Measurements from ENCODE around the gene SYNRG.

SYNRG gene

GRCh38 chr17:37592291-37592690, 16.9 kb downstream of the SYNRG start:
- CTCF ChIA-PET: interaction anchor here (0.9 to 3.2 kb wide), 3 partner anchors 10 to 218 kb away, joined by 3 to 12 read pairs (median 3); no protein-coding TSS in a partner anchor

GRCh38 chr17:37585066-37585465, 24.2 kb downstream of the SYNRG start:
- Histone ChIP-seq H3K27ac (ENCODE audit: extremely low read depth, low read depth, low read length) (no peak overlapping the region), H3K4me3 (ENCODE audit: low read depth, low read length) (no peak overlapping the region), H3K9me3 (ENCODE audit: control insufficient read depth, insufficient read depth, low read depth, low read length) (no peaks in the 10 kb centered on the region), H3K4me1 (ENCODE audit: control insufficient read depth, insufficient read depth, low read length) (no peaks in the 10 kb centered on the region), H3K36me3 (ENCODE audit: control insufficient read depth in 2 of 2, insufficient read depth in 1 of 2, low read length in 2 of 2) (peaks cover 53 to 76% of the 10 kb centered on the region in 2 experiments)
- CTCF ChIA-PET: interaction anchor here (0.8 to 1.7 kb wide), 4 partner anchors 10 to 231 kb away, joined by 3 read pairs; no protein-coding TSS in a partner anchor
- POLR2A ChIA-PET: no interaction called here
- TF ChIP-seq ZNF48 (tag by site-specific recombination; IDR thresholded peaks at IDR 0.05) (no peak), ZNF223 (tag by site-specific recombination; IDR thresholded peaks at IDR 0.05) (no peak), ZNF747 (tag by site-specific recombination; IDR thresholded peaks at IDR 0.05) (no peak), ZFP37 (tag by site-specific recombination; IDR thresholded peaks at IDR 0.05) (no peak), ZIC2 (tag by site-specific recombination; IDR thresholded peaks at IDR 0.05) (no peak), ZNF280D (tag by site-specific recombination; IDR thresholded peaks at IDR 0.05) (no peak), ZNF585B (tag by site-specific recombination; IDR thresholded peaks at IDR 0.05) (no peak), ZNF202 (tag by site-specific recombination; IDR thresholded peaks at IDR 0.05; ENCODE audit: borderline replicate concordance) (no peak), ZNF138 (tag by site-specific recombination; IDR thresholded peaks at IDR 0.05; ENCODE audit: borderline replicate concordance) (no peak), OVOL3 (tag by site-specific recombination; IDR thresholded peaks at IDR 0.05) (no peak), PRDM10 (tag by site-specific recombination; IDR thresholded peaks at IDR 0.05) (no peak)

More at GRCh38 chr17:37592291-37592690, 16.9 kb downstream of the SYNRG start:
- Histone ChIP-seq H3K4me3 (ENCODE audit: low read depth, low read length) (no peak overlapping the region), H3K4me1 (ENCODE audit: control insufficient read depth, insufficient read depth, low read length) (no peaks in the 10 kb centered on the region), H3K36me3 (ENCODE audit: control insufficient read depth in 2 of 2, insufficient read depth in 1 of 2, low read length in 2 of 2) (peaks cover 48 to 71% of the 10 kb centered on the region in 2 experiments), H3K9me3 (ENCODE audit: control insufficient read depth, insufficient read depth, low read depth, low read length) (no peaks in the 10 kb centered on the region), H3K27ac (ENCODE audit: extremely low read depth, low read depth, low read length) (no peak overlapping the region)
- TF ChIP-seq ZNF214 (tag by site-specific recombination; IDR thresholded peaks at IDR 0.05; ENCODE audit: borderline replicate concordance): no peak
- TF ChIP-seq SCRT2 (tag by site-specific recombination; IDR thresholded peaks at IDR 0.05): no peak
- TF ChIP-seq ZNF692 (tag by site-specific recombination; IDR thresholded peaks at IDR 0.05): no peak
- TF ChIP-seq SP3 (tag by site-specific recombination; IDR thresholded peaks at IDR 0.05): no peak
- no peak for TF ChIP-seq TRIM28 (IDR thresholded peaks at IDR 0.05; ENCODE audit: borderline replicate concordance, low read length)
- TF ChIP-seq, protein P1, sequence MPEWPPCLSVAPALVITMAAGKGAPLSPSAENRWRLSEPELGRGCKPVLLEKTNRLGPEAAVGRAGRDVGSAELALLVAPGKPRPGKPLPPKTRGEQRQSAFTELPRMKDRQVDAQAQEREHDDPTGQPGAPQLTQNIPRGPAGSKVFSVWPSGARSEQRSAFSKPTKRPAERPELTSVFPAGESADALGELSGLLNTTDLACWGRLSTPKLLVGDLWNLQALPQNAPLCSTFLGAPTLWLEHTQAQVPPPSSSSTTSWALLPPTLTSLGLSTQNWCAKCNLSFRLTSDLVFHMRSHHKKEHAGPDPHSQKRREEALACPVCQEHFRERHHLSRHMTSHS (tag by site-specific recombination; IDR thresholded peaks at IDR 0.05): no peak
- TF ChIP-seq ZBTB8A (tag by site-specific recombination; IDR thresholded peaks at IDR 0.05): no peak
- no peak for TF ChIP-seq ZNF202 (tag by site-specific recombination; IDR thresholded peaks at IDR 0.05; ENCODE audit: borderline replicate concordance)
- no peak for TF ChIP-seq BCL11B (tag by site-specific recombination; IDR thresholded peaks at IDR 0.05; ENCODE audit: low read depth)
- TF ChIP-seq TSHZ1 (tag by site-specific recombination; IDR thresholded peaks at IDR 0.05; ENCODE audit: borderline replicate concordance): no peak
- TF ChIP-seq ZNF548 (tag by site-specific recombination; IDR thresholded peaks at IDR 0.05): no peak
- POLR2A ChIA-PET: interaction anchor here (1.4 kb wide), 1 partner anchor 17 kb away, joined by 5 read pairs; the partner anchor contains the start of gene SYNRG
